SK-N-DZ (cell line): Measurements from ENCODE around the gene RAB27A.
"Not testable (repeated sequence)": the region's sequence is repeated elsewhere in the genome, so short reads cannot be mapped to it uniquely, and the experiment has no call there.

ENCODE experiments used
- DNase-seq: peaks from one replicate; pipeline ENCODE4 v3.0.0-alpha.2; 2015; ENCODE audit warnings: low spot score

Gene RAB27A

DNA sequence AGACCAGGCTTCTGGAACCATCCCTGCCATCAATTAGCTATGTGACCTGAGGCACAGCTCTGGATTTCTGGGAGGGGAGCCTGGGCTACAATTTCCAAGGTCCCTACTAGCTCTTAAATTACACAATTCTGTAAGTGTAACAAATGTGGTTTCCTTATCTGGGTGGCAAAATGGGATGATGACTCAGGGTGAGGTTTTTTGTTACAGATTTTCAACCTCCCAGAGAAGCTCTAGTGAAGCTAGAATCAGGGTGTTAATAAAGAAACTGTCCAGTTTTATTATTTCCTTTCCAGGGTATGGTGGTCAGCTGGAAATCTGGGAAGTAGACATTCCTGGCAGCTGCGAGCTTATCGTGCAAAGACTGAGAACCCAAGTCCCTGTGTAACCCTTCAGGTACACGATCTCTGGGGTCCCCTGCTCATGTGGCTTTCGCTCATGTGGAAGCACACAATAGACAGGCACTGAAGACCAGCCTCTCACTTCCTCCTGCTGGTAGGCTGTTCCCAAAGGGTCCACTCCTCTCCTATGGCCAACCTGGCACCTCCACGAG lies 7.3 kb downstream of the RAB27A start:
- no peak for DNase-seq

DNA sequence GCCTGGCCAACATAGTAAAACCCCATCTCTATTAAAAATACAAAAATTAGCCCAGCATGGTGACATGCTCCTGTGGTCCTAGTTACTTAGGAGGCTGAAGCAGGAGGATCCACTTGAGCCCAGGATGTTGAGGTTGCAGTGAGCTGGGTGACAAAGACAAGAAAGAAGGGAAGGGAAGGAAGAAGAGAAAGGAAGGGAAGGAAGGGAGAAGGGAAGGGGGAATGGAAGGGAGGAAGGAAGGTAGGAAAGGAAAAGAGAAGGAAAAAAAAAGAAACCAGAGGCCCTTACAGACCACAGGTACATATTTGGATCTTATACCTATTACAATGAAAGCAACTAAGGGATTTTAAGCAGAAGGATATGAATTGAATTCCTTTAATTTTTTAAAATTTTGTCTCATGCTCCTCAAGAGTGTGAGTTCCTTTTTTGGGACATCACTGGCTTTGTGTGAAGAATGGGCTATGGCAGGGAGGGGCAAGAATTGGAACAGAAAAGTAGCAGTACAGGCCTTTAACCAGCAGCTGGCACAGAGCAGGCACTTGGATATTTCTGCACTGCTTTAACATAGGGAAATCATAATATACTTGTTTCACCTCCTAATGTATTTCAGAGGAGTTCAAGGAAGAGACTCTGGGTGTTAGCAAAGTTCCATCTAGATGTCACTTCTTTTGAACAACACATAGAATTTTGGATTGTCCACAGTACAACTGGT lies 7.9 kb downstream of the RAB27A start:
- DNase-seq, result no peak

DNA sequence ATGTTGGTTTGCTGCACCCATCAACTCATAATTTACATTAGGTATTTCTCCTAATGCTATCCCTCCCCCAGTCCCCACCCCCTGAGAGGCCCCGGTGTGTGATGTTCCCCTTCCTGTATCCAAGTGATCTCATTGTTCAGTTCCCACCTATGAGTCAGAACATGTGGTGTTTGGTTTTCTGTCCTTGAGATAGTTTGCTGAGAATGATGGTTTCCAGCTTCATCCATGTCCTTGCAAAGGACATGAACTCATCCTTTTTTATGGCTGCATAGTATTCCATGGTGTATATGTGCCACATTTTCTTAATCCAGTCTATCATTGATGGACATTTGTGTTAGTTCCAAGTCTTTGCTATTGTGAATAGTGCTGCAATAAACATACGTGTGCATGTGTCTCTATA lies 9.0 kb downstream of the RAB27A start:
- DNase-seq, result not testable (repeated sequence)

DNA sequence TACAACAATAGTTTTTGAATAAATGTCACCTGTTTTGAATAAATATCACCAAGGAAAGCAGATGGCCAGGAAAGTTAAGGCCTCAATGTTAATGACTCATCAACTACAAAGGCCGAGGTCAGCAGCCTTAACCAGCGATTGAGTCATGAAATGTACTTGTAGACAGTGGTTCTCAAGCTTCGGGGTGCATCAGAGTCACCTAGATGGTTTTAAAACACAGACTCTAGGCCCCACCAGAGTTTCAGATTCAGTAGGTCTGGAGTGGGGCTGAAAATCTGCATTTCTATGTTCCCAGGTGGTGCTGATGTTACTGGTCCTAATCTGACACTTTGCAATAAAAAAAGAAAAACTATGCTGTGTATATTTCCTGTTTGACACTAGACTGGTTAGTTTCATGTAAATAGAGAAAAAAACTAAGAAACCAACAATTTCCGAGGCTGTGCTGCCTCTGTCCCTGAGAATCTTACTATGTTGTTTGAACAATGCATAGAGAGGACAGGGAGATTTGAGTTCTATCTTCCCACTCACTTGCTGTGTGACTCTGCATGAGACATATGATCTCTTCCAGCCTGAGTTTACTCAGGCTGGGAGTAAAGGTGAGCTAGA lies 9.8 kb downstream of the RAB27A start:
- no peak for DNase-seq

DNA sequence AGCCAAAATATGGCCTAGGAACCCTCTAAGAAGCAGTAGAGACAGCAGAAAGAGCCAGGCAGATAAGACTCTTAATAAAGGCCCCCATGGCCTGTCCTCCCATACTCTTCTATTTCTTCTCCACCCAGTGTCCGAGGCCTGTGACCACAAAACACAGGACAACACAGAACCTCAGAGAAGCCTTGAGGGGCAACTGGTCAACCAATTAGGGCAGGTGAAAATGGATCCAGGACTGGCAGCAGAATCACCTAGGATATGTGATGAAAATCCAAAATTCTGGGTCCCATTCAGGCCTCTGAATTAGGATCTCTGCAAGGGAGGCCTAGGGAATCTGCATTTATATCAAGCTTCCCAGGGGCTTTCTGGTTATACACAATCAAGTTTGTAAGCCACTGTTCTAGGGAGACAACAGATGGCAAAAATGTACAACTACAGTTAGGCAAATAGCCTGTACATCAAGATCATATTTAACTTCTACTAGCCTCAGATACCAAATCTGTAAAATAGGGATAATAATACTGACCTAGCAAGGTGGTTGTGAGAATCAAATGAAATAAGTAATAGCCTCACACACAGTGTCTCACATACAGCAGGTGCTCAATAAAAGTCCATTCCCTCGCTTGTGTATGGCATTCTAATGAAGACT lies 10.4 kb downstream of the RAB27A start:
- DNase-seq, result no peak

DNA sequence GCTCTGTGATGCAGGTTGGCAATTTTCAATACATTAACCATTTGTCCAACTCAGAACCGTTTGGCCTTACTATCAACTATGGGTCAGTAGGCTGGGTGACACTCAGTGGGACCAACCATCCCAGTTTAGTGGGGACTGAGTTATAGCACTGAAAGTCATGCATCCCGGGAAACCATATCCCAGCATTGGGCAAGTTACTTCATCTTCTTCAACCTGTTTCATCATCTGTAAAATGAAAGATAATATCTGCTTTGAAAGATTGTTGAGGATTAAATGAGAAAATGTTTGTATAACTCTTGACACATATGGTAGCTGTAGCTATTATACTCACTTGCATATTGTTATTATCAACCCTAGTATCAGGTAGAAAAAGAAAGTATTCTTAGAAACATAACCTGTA lies 11.9 kb downstream of the RAB27A start:
- DNase-seq, result no peak

DNA sequence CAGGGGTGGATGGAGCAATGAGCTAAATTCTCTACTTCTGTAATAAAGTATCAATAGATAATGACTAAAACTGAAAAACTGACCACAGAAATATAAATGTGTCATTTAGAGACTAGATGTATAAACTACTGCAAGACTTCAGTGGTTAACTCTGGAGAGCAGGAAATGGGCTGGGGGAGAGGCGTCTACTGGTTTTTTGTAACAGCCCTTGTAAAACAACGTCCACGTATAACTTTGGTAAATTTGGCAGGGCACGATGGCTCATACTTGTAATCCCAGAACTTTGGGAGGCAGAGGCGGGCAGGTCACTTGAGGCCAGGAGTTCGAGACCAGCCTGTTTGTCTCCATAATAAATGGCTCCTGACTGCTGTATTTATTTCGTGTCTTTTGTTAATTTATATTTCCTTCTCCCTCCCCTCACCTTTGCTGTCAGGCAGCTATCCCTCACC lies 12.5 kb downstream of the RAB27A start:
- DNase-seq, result no peak

DNA sequence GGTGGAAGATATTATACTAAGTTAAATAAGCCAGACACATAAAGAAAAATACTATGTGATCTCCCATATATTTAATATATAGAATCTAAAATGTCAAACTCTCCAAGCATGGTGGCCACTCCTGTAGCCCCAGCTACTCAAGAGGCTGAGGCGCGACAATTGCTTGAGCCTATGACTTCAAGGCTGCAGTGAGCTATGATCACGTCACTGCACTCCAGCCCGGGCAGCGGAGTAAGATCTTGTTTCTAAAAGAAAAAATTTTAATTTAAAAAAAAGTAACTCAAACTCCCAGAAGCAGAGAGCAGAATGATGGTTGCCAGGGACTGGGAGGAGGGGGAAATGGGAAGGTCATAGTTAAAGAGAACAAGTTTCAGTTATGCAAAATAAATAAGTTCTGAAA lies 13.3 kb downstream of the RAB27A start:
- no peak for DNase-seq

DNA sequence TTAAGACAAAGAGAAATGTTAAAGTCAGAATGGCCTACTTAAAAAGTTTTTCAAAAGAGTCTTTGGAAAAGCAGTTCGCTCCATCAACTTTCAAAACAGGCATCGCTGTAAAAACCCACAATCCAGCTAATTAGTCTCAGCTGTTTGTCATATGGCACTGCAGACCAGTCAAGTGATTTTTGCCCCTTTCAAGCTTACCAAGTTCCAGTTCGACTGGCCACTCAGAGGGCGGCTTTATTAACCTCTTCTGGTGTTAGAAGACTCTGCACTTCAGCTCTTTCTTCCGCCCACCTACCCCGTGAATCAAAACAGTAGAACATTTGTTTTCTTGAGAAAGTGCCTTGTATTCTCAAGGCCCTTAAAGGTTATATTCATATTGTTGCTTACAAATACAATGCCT lies 19.3 kb downstream of the RAB27A start:
- no peak for DNase-seq

DNA sequence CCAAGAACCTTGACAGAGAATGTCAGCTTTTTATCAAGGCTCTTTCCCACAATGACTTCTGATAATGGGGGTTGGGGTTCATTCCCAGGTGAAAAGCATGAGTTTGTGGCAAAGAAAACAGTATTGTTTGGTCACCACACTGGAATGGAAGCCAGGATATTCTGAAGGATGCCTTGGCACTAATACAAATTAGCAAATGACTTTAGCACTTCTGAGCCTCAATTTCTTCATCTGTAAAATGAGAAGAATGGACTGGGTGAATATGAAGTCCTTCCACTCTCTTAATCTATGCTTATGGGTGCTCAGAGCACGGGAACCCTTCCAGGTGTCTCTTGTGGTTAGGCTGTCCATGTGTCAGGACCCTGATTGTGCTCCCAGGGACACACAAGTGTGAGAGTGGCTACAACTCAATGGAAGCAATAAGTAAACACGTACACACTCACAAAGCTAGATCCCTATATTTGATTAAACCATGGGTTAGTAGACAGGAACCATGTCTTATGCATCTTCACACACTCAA lies 21.4 kb downstream of the RAB27A start:
- DNase-seq, result no peak

DNA sequence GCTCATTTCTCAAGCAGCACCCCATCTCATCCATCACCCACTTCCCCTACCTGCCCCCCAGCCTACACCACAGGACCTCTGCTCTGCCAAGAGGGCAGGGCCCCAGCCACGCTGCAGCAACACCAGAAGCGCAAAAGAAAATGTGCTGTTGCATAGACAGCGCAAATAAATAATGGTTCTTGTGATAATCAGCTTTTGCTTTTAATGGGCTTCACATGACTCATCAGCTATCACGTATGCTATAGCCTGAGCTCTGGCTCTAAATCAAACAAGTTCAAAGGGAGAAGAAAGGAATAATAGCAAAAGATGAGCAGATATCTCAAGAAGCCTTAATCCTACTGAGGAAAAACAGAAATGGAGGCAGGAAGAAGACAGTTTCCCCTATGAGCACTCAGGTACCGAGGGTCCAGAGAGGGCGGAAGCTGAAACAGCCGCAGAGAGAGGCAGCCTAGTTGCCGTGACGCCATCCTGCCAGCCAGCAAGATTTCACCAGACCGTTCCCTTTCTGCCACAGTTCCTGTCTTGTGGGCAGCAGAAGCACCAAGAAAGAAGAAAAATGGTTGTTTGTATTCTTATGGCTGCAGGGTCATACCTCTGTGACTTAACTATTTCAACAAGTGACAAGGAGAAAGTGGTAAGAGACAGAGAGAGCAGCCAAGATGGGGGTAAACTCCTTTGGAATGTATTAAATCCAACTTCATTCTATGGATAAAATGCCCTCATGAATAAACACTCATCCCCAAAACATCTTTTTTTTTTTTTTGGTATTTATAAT lies 22.0 kb downstream of the RAB27A start:
- no peak for DNase-seq

DNA sequence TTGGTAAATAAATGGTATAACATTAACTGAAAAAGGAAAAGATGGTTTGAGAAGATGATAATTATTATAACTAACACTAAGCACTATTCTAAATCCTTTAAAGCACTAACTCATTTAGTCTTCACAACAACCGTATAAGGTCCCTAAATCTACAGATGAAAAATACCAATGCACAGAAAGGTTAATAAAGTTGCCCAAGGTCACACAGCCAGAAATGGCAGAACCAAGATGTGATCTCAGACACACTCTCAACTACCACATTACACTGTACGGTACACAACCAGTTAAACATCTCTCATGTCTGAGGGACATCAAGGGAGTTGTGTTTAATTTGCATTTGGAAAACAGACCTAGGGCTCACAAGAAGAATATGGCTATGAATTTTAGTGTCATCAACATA lies 23.1 kb downstream of the RAB27A start:
- no peak for DNase-seq

DNA sequence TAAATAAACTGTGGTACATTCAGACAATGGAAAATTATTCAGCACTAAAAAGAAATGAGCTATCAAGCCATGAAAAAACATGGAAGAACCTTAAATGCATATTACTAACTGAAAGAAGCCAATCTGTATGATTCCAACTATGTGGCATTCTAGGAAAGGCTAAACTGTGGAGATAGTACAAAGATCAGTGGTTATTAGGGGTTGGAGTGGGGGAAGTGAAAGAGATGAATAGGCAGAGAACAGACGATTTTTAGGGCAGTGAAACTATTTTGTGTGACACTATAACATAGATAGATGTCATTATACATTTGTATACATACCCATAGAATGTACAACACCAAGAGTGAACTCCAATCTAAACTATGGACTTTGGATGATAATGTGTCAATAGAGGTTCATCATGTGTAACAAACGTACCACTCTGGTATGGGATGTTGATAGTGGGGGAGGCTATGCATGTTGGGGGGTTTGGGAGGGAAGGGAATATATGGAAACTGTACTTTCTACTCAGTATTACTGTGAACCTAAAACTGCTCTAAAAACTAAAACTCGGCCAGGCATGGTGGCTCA lies 29.0 kb downstream of the RAB27A start:
- no peak for DNase-seq

DNA sequence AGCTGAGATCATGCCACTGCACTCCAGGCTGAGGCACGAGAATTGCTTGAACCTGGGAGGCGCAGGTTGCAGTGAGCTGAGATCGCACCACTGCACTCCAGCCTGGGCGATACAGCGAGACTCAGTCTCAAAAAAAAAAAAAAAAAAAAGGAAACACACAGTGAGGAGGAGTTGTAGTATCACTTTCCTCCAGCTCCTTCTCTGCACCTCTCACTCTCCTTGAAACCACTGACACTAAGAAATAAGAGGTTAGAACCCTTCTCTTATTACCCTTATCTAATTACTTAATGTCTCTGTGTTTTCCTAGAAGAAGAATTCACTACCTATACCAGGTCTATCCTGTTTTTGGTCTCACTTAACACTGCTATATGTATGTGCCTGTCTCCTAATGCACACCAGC lies 31.7 kb downstream of the RAB27A start:
- no peak for DNase-seq

DNA sequence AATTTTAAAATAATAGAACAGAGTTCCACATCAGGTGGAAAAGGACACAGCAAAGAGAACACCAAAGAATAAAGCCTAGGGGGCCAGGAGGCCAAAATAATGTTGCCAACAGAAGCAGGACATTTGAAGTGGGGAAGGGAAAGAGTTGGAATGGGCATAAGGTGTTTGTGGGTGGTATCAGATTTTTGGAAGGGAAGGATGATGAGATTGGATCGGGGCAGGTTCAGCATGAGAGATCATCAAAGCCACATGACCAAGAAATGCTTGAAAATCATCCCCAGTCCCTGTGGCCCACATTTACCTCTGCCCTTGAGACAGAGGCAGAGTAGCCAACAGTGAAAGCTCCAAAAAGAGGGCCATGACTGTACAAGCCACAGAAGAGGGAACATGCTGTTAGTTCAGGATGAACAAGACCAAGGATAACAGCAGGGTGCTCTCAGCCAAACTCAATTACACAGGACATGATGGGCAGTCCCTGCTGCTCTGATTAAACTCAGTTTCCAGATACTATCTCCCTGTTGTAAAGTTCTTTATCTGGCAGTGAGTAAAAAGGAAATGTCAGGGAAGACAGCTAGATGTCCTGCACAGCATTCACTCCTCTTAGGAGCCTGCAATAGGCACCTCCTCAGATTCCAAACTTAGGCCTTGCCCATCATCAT lies 32.5 kb downstream of the RAB27A start:
- DNase-seq, result peak; percentile 74

DNA sequence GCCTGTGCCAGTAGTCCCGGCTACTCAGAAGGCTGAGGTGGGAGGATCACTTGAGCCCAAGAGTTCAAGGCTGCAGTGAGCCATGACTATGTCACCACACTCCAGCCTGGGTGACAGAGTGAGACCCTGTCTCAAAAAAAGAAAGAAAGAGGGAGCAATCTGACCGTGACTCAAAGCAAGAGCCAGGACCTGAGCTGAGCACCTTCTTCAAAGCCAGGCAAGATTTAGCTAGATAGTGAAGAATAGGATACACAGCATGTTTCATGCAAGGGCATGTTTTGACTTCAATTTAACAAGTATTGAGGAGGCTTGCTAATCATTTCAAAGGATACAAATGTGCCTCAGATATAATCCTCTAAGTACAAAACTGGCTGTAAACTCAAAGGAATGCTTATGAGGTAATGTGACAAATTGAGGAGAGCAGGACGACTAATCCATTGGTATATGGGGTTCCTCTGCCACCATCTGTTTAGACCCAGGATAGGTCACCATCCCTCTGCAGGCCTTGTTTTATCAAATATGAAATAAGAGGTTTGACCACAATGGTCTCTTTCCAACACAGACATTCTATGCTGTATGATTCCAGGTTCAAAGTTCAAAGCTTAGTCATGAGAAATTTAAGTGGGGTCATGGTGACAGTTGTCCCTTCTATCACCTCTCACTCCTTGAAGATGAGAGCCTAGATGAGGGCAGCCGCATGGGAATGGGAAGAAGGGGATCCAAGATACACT lies 33.2 kb downstream of the RAB27A start:
- DNase-seq, result no peak

DNA sequence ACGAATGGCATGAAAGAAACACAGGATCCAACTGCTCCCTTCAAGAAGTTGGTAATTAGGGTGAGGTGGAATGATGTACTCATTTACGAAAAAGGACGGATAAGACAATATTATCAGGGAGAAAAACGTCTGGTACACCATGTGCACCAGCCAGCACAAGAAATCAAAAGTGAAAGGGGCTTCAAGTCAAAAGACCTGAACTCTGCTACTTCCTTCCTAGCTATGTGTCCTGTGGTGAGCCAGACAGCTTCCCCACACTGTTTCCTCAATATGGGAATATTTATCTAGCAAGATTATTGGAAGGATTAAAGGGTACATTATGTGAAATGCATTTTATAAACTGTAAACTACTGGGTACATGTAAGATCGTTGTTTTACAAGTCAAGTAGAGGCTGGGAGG lies 33.9 kb downstream of the RAB27A start:
- no peak for DNase-seq

DNA sequence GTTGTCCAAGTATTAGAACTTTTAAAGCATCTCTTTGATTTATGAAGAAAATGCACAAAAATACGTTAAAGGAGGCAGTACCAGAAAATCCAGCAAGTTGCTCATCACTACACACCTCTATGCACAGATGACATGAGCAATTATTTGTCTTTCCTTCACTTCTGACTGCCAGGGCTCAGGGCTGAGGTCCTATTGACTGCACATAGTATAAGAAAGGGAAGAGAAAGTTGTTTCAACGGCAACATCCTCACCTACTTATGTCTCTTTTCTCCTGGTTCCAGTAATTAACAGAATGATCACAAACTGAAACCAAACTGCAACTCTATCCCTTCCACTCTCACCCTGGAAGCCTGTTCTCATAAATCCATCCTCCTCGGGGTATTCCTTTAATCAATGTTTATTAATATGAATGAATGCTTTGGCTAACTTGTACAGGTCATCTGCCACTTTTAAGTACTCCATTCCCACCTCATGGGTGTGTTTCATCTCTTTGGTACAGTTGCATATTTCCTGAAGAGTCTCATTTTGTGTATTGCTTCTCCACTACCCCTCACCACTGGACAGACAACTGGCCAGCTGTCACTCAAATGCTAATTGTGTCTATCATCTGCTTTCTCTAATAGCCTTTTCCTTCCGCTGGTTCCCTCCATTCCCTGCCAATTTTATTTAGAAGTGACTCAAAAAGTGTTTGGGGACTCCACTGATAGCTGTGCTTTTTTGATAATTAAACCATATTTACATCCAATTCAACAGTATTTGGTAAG lies 34.5 kb downstream of the RAB27A start:
- DNase-seq, result no peak

DNA sequence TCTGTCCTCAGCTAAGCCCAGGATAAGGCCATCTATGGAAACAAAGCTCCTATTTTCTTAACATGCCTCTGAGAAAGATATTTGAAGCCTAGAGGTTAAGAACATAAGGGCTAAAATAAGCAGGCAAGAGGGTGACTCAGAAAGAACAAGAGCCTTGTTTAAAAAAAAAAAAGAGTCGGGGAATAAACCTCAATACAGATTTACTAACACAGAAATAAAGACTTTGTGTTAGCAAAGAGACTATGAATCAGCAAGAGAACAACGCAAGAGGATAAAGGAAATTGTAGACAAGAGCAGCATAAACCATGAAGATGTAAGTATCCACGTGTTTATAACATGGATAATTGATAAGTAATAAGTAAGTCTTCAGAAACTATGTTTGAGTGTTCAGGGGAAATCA lies 36.0 kb downstream of the RAB27A start:
- no peak for DNase-seq
